ENCODE measurements around the gene PCDHB11. TPM values are rescaled to one million over a fixed set of nuclear protein-coding genes. Genes with fewer than 3 reads are reported as not detected.
"Not testable (repeated sequence)": the region's sequence is repeated elsewhere in the genome, so short reads cannot be mapped to it uniquely, and the experiment has no call there.

Gene PCDHB11
- total and polyA plus RNA-seq, 2 donors (not counting 1 experiment from before 2014, with no cell fraction given): not detected

DNA sequence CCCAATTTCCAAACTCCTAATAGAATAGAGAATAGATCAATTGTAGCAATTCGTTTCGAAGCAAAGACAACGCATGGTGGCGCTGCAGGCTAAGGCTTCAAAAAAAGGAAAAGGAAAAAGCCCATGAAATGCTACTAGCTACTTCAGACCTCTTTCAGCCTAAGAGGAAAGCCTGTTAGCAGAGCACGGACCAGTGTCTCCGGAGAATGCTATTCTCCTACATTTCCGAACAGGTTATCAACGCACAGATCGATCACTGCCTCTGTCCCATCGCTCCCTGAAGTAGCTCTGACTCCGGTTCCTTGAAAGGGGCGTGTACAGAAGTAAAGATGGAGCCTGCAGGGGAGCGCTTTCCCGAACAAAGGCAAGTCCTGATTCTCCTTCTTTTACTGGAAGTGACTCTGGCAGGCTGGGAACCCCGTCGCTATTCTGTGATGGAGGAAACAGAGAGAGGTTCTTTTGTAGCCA is 45.9 kb downstream of the PCDHB11 start, which contains the start of gene PCDHB15:
PCDHB15 (plus strand) TSS at position 146 of the 468 bp plus-strand sequence; CDS start at position 330, 184 bp downstream.
- H4K20me1 ChIP-seq (ENCODE audit: control insufficient read depth, insufficient read depth, low read length, poor library complexity, severe bottlenecking): no peaks in the 10 kb centered on the region
- H3K4me1 ChIP-seq (ENCODE audit: control insufficient read depth in 2 of 2, insufficient read depth in 2 of 2, low read length in 2 of 2): no peaks in the 10 kb centered on the region
- peaks cover 0 to 25% (median 12%) of the 10 kb centered on the region in 4 experiments for H3K27me3 ChIP-seq (replicated peaks in 1 of 4; ENCODE audit: control extremely low read depth in 1 of 4, control insufficient read depth in 3 of 4, insufficient read depth in 4 of 4, low read length in 3 of 4)
- CTCF ChIA-PET: no interaction called here
- H3K4me2 ChIP-seq (replicated peaks; ENCODE audit: low read depth, low read length, poor library complexity, severe bottlenecking): no peak within 1 kb of the TSS
- no peak for DNase-seq
- no peaks in the 10 kb centered on the region for H3K79me2 ChIP-seq (ENCODE audit: control insufficient read depth, insufficient read depth, low read length)
- TF ChIP-seq, protein P1, sequence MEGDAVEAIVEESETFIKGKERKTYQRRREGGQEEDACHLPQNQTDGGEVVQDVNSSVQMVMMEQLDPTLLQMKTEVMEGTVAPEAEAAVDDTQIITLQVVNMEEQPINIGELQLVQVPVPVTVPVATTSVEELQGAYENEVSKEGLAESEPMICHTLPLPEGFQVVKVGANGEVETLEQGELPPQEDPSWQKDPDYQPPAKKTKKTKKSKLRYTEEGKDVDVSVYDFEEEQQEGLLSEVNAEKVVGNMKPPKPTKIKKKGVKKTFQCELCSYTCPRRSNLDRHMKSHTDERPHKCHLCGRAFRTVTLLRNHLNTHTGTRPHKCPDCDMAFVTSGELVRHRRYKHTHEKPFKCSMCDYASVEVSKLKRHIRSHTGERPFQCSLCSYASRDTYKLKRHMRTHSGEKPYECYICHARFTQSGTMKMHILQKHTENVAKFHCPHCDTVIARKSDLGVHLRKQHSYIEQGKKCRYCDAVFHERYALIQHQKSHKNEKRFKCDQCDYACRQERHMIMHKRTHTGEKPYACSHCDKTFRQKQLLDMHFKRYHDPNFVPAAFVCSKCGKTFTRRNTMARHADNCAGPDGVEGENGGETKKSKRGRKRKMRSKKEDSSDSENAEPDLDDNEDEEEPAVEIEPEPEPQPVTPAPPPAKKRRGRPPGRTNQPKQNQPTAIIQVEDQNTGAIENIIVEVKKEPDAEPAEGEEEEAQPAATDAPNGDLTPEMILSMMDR (IDR thresholded peaks at IDR 0.05): no peak
- no peak for TF ChIP-seq EZH2 (IDR thresholded peaks at IDR 0.05; ENCODE audit: borderline replicate concordance, insufficient read depth, low read depth, low read length, poor library complexity, severe bottlenecking)
- Mint-ChIP-seq H3K4me1 (no peaks in the 10 kb centered on the region), H3K4me3 (no peak within 1 kb of the TSS), H3K27me3 (peaks cover 21% of the 10 kb centered on the region), H3K27ac (no peak within 1 kb of the TSS), H3K9me3 (ENCODE audit: insufficient read depth) (peaks cover 18% of the 10 kb centered on the region)
- H3K9me3 ChIP-seq (ENCODE audit: control extremely low read depth in 1 of 3, control insufficient read depth in 2 of 3, insufficient read depth in 1 of 3, low read length in 2 of 3): peaks cover 0 to 77% (median 63%) of the 10 kb centered on the region in 3 donors
- POLR2A ChIA-PET: no interaction called here
- H3K27ac ChIP-seq (ENCODE audit: low read length in 2 of 2): no peak within 1 kb of the TSS
- no peak within 1 kb of the TSS for H2AFZ ChIP-seq (ENCODE audit: insufficient read depth, low read depth, low read length, poor library complexity, severe bottlenecking)
- 34% methylated on average over 16 of the region's 16 CpGs for WGBS (ENCODE audit: insufficient coverage)
- no peak within 1 kb of the TSS for H3K4me3 ChIP-seq (ENCODE audit: control extremely low read depth in 1 of 5, extremely low read depth in 1 of 5, insufficient read depth in 1 of 5, low read depth in 2 of 5, low read length in 4 of 5)
- H3K9ac ChIP-seq (ENCODE audit: low read length): no peak within 1 kb of the TSS
- ATAC-seq (ENCODE audit: low read depth): no peak
- H3K36me3 ChIP-seq (replicated peaks in 1 of 2; ENCODE audit: control extremely low read depth in 1 of 2, control insufficient read depth in 1 of 2, extremely low read depth in 1 of 2, insufficient read depth in 2 of 2, low read length in 1 of 2): no peaks in the 10 kb centered on the region
- intact Hi-C loops (cut with micrococcal nuclease): no loop called here

DNA sequence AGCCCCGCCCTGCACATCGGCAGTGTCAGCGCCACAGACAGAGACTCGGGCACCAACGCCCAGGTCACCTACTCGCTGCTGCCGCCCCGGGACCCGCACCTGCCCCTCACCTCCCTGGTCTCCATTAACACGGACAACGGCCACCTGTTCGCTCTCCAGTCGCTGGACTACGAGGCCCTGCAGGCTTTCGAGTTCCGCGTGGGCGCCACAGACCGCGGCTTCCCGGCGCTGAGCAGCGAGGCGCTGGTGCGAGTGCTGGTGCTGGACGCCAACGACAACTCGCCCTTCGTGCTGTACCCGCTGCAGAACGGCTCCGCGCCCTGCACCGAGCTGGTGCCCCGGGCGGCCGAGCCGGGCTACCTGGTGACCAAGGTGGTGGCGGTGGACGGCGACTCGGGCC is 47.5 kb downstream of the PCDHB11 start:
- H3K36me3 ChIP-seq (replicated peaks in 1 of 2; ENCODE audit: control extremely low read depth in 1 of 2, control insufficient read depth in 1 of 2, extremely low read depth in 1 of 2, insufficient read depth in 2 of 2, low read length in 1 of 2); H3K4me3 Mint-ChIP-seq; H3K27ac ChIP-seq (ENCODE audit: low read length in 2 of 2); intact Hi-C loops (cut with micrococcal nuclease); H3K4me3 ChIP-seq (ENCODE audit: control extremely low read depth in 1 of 5, extremely low read depth in 1 of 5, insufficient read depth in 1 of 5, low read depth in 2 of 5, low read length in 4 of 5); H4K20me1 ChIP-seq (ENCODE audit: control insufficient read depth, insufficient read depth, low read length, poor library complexity, severe bottlenecking); ATAC-seq (ENCODE audit: low read depth); H3K79me2 ChIP-seq (ENCODE audit: control insufficient read depth, insufficient read depth, low read length); POLR2A ChIA-PET; CTCF ChIA-PET; DNase-seq; H3K9ac ChIP-seq (ENCODE audit: low read length); H3K27ac Mint-ChIP-seq; H3K4me1 Mint-ChIP-seq; H3K4me1 ChIP-seq (ENCODE audit: control insufficient read depth in 2 of 2, insufficient read depth in 2 of 2, low read length in 2 of 2); H2AFZ ChIP-seq (ENCODE audit: insufficient read depth, low read depth, low read length, poor library complexity, severe bottlenecking); H3K4me2 ChIP-seq (replicated peaks; ENCODE audit: low read depth, low read length, poor library complexity, severe bottlenecking): not testable (repeated sequence)
- Histone ChIP-seq H3K27me3 (replicated peaks in 1 of 4; ENCODE audit: control extremely low read depth in 1 of 4, control insufficient read depth in 3 of 4, insufficient read depth in 4 of 4, low read length in 3 of 4) (peaks cover 0 to 17% (median 11%) of the 10 kb centered on the region in 4 experiments), H3K9me3 (ENCODE audit: control extremely low read depth in 1 of 3, control insufficient read depth in 2 of 3, insufficient read depth in 1 of 3, low read length in 2 of 3) (peaks cover 7 to 79% (median 47%) of the 10 kb centered on the region in 3 donors)
- 66% methylated on average over 12 of the region's 42 CpGs for WGBS (ENCODE audit: insufficient coverage)
- peaks cover 15% of the 10 kb centered on the region for H3K9me3 Mint-ChIP-seq (ENCODE audit: insufficient read depth)
- peaks cover 11% of the 10 kb centered on the region for H3K27me3 Mint-ChIP-seq

DNA sequence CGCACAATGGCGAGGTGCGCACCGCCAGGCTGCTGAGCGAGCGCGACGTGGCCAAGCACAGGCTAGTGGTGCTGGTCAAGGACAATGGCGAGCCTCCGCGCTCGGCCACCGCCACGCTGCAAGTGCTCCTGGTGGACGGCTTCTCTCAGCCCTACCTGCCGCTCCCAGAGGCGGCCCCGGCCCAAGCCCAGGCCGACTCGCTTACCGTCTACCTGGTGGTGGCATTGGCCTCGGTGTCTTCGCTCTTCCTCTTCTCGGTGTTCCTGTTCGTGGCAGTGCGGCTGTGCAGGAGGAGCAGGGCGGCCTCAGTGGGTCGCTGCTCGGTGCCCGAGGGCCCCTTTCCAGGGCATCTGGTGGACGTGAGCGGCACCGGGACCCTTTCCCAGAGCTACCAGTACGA is 48.0 kb downstream of the PCDHB11 start:
- intact Hi-C loops (cut with micrococcal nuclease); H4K20me1 ChIP-seq (ENCODE audit: control insufficient read depth, insufficient read depth, low read length, poor library complexity, severe bottlenecking); H3K36me3 ChIP-seq (replicated peaks in 1 of 2; ENCODE audit: control extremely low read depth in 1 of 2, control insufficient read depth in 1 of 2, extremely low read depth in 1 of 2, insufficient read depth in 2 of 2, low read length in 1 of 2); ATAC-seq (ENCODE audit: low read depth); DNase-seq; CTCF ChIA-PET; H3K4me2 ChIP-seq (replicated peaks; ENCODE audit: low read depth, low read length, poor library complexity, severe bottlenecking); H3K79me2 ChIP-seq (ENCODE audit: control insufficient read depth, insufficient read depth, low read length); H3K27ac ChIP-seq (ENCODE audit: low read length in 2 of 2); H3K27me3 Mint-ChIP-seq; POLR2A ChIA-PET; H3K4me1 ChIP-seq (ENCODE audit: control insufficient read depth in 2 of 2, insufficient read depth in 2 of 2, low read length in 2 of 2); H3K4me3 Mint-ChIP-seq; H3K4me3 ChIP-seq (ENCODE audit: control extremely low read depth in 1 of 5, extremely low read depth in 1 of 5, insufficient read depth in 1 of 5, low read depth in 2 of 5, low read length in 4 of 5); H2AFZ ChIP-seq (ENCODE audit: insufficient read depth, low read depth, low read length, poor library complexity, severe bottlenecking); H3K4me1 Mint-ChIP-seq; H3K9ac ChIP-seq (ENCODE audit: low read length); H3K27ac Mint-ChIP-seq: not testable (repeated sequence)
- peaks cover 0 to 17% (median 11%) of the 10 kb centered on the region in 4 experiments for H3K27me3 ChIP-seq (replicated peaks in 1 of 4; ENCODE audit: control extremely low read depth in 1 of 4, control insufficient read depth in 3 of 4, insufficient read depth in 4 of 4, low read length in 3 of 4)
- H3K9me3 ChIP-seq (ENCODE audit: control extremely low read depth in 1 of 3, control insufficient read depth in 2 of 3, insufficient read depth in 1 of 3, low read length in 2 of 3): peaks cover 7 to 80% (median 45%) of the 10 kb centered on the region in 3 donors
- WGBS (ENCODE audit: insufficient coverage): 68% methylated on average over 26 of the region's 34 CpGs
- peaks cover 15% of the 10 kb centered on the region for H3K9me3 Mint-ChIP-seq (ENCODE audit: insufficient read depth)

Data from B cell (primary cell).